Fibroblast of lung (primary cell): Measurements from ENCODE around the gene LRIT2.

Experiments used
- EZH2 ChIP-seq: IDR thresholded peaks from 2 replicates; pipeline ENCODE4 v1.5.1; 2012; ENCODE audit warnings: low read length, control low read depth, mild to moderate bottlenecking; ENCODE audit errors: missing control alignments
- TF ChIP-seq, protein P1 (sequence below), 2 donors: IDR thresholded peaks in 1 of 2; conservative IDR thresholded peaks in 1 of 2; 1 replicate in 1 of 2; 2 replicates in 1 of 2; pipeline ENCODE4 v1.5.1; 2011 to 2012; ENCODE audit warnings: low read length in 2 of 2, control low read depth in 1 of 2, inconsistent platforms in 1 of 2, low read depth in 1 of 2, mild to moderate bottlenecking in 1 of 2

DNA sequence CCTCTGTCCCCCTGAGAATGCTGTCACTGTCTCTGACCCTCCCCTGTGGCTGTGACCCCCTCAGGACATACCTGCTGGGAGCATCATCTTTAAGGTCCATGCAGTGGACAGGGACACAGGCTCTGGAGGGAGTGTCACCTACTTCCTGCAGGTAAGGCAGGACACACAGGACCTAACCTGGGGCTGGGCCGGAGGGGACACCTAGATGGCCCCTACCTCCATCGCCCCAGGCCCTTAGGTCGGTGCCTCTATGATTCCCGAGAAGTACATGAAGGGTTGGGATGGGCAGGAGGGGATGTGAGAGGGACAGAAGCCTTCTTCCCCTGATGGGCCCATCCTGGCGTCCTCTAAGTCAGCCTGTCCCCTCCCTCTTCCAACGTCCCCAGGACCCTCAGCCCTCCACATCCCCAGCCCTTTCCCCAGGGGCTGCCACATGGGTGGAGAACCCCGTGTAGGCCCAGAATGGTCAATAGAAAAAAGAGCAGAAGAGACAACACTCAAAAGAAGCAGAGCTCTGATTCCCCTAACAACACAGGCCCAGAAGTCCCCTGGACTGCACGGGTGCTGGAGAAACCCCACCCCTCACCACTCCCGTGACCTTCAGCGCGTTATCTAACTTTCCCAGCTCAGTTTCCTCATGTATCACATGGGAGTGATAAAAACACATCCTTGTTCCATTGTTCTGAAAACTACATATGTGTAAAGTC, 24.7 kb downstream of the LRIT2 start:
- TF ChIP-seq, protein P1, sequence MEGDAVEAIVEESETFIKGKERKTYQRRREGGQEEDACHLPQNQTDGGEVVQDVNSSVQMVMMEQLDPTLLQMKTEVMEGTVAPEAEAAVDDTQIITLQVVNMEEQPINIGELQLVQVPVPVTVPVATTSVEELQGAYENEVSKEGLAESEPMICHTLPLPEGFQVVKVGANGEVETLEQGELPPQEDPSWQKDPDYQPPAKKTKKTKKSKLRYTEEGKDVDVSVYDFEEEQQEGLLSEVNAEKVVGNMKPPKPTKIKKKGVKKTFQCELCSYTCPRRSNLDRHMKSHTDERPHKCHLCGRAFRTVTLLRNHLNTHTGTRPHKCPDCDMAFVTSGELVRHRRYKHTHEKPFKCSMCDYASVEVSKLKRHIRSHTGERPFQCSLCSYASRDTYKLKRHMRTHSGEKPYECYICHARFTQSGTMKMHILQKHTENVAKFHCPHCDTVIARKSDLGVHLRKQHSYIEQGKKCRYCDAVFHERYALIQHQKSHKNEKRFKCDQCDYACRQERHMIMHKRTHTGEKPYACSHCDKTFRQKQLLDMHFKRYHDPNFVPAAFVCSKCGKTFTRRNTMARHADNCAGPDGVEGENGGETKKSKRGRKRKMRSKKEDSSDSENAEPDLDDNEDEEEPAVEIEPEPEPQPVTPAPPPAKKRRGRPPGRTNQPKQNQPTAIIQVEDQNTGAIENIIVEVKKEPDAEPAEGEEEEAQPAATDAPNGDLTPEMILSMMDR (conservative IDR thresholded peaks at IDR 0.05 in 1 of 2, IDR thresholded peaks at IDR 0.05 in 1 of 2; ENCODE audit: low read depth in 1 of 2, low read length in 2 of 2), result no peak
- TF ChIP-seq EZH2, result no peak
